B cell (primary cell): Measurements from ENCODE around the gene RUSF1. TPM values are rescaled to one million over a fixed set of nuclear protein-coding genes. Genes with fewer than 3 reads are reported as not detected.

Experiments
- ATAC-seq: fragments of 200-7000 bp; cut with Tn5 transposase; one replicate; pipeline ENCODE4 v1.10.0; 2021; ENCODE audit warnings: low read depth, mild to moderate bottlenecking, moderate number of reproducible peaks, moderate library complexity
- CTCF ChIA-PET: fragments of 350-600 bp; sonication (Branson Sonifier 250); formaldehyde crosslinking; loops from one replicate; lab custom pipeline; 2021; ENCODE audit warnings: antibody characterized with exemption, inconsistent platforms; lab: Charles Lee
- POLR2A ChIA-PET: fragments of 350-600 bp; sonication (Branson Sonifier 250); formaldehyde crosslinking; loops from one replicate; lab custom pipeline; 2021; ENCODE audit warnings: antibody characterized with exemption; lab: Charles Lee
- DNase-seq: peaks from one replicate; pipeline ENCODE4 v3.0.0; 2013
- H2AFZ ChIP-seq: 2 replicates; pipeline ENCODE4 v1.6.1; 2012; ENCODE audit warnings: mild to moderate bottlenecking, low read depth, low read length; ENCODE audit not compliant: insufficient read depth, poor library complexity, severe bottlenecking
- H3K27ac ChIP-seq, 2 donors: 1 replicate in 1 of 2; 2 replicates in 1 of 2; pipeline ENCODE4 v1.5.1; 2012 to 2013; ENCODE audit warnings: low read length in 2 of 2, mild to moderate bottlenecking in 2 of 2, moderate library complexity in 1 of 2
- H3K27me3 ChIP-seq, 4 experiments: fragments of 200-600 bp in 1 of 4; sonication (generic) in 1 of 4; replicated peaks in 1 of 4; 1 replicate in 2 of 4; 2 replicates in 2 of 4; pipeline versions ENCODE4 v1.6.1 to v1.7.0; 2013 to 2016; ENCODE audit warnings: low read length in 3 of 4, mild to moderate bottlenecking in 2 of 4, mixed read lengths in 1 of 4, moderate library complexity in 1 of 4; ENCODE audit not compliant: insufficient read depth in 4 of 4, control insufficient read depth in 3 of 4; ENCODE audit errors: control extremely low read depth in 1 of 4
- H3K36me3 ChIP-seq, 2 experiments: replicated peaks in 1 of 2; 1 replicate in 1 of 2; 2 replicates in 1 of 2; pipeline versions ENCODE4 v1.6.1 to v1.7.1; 2013; ENCODE audit warnings: low read length in 1 of 2; ENCODE audit not compliant: insufficient read depth in 2 of 2, control insufficient read depth in 1 of 2; ENCODE audit errors: control extremely low read depth in 1 of 2, extremely low read depth in 1 of 2
- H3K4me1 ChIP-seq, 2 donors: fragments of 200-600 bp in 1 of 2; sonication (generic) in 1 of 2; 1 replicate in 1 of 2; 2 replicates in 1 of 2; pipeline versions ENCODE4 v1.5.1 to v1.6.1; 2013 to 2017; ENCODE audit warnings: low read length in 2 of 2; ENCODE audit not compliant: control insufficient read depth in 2 of 2, insufficient read depth in 2 of 2
- H3K4me2 ChIP-seq: replicated peaks from 2 replicates; pipeline ENCODE3; 2012; ENCODE audit warnings: mild to moderate bottlenecking, low read depth, low read length; ENCODE audit not compliant: poor library complexity, severe bottlenecking
- H3K4me3 ChIP-seq, 5 experiments: fragments of 200-600 bp in 1 of 5; sonication (generic) in 1 of 5; 1 replicate in 3 of 5; 2 replicates in 2 of 5; pipeline versions ENCODE4 v1.5.1 to v1.7.0; 2011 to 2016; ENCODE audit warnings: low read length in 4 of 5, mild to moderate bottlenecking in 4 of 5, low read depth in 2 of 5, control low read depth in 1 of 5, moderate library complexity in 1 of 5; ENCODE audit not compliant: insufficient read depth in 1 of 5; ENCODE audit errors: control extremely low read depth in 1 of 5, extremely low read depth in 1 of 5
- H3K79me2 ChIP-seq: fragments of 200-600 bp; sonication (generic); one replicate; pipeline ENCODE4 v1.6.0; 2016; ENCODE audit warnings: low read length; ENCODE audit not compliant: control insufficient read depth, insufficient read depth
- H3K9ac ChIP-seq: fragments of 200-600 bp; sonication (generic); 2 replicates; pipeline ENCODE4 v1.6.1; 2017; ENCODE audit warnings: mild to moderate bottlenecking, low read length, moderate library complexity
- H3K9me3 ChIP-seq, 3 donors: one replicate each; pipeline versions ENCODE4 v1.6.1 to v1.7.1; 2013; ENCODE audit warnings: low read length in 2 of 3; ENCODE audit not compliant: control insufficient read depth in 2 of 3, insufficient read depth in 1 of 3; ENCODE audit errors: control extremely low read depth in 1 of 3
- H4K20me1 ChIP-seq: 2 replicates; pipeline ENCODE4 v1.6.0; 2012; ENCODE audit warnings: mild to moderate bottlenecking, low read length; ENCODE audit not compliant: insufficient read depth, control insufficient read depth, poor library complexity, severe bottlenecking
- H3K27ac Mint-ChIP-seq: one replicate; pipeline ENCODE4 v1.8.0; 2021; ENCODE audit warnings: mixed read lengths
- H3K27me3 Mint-ChIP-seq: one replicate; pipeline ENCODE4 v1.8.0; 2021; ENCODE audit warnings: mixed read lengths
- H3K4me1 Mint-ChIP-seq: one replicate; pipeline ENCODE4 v1.8.0; 2021; ENCODE audit warnings: mixed read lengths
- H3K4me3 Mint-ChIP-seq: one replicate; pipeline ENCODE4 v1.8.0; 2021; ENCODE audit warnings: mixed read lengths
- H3K9me3 Mint-ChIP-seq: one replicate; pipeline ENCODE4 v1.8.0; 2022; ENCODE audit warnings: mixed read lengths; ENCODE audit not compliant: insufficient read depth
- EZH2 ChIP-seq: IDR thresholded peaks from 2 replicates; pipeline ENCODE4 v1.6.1; 2012; ENCODE audit warnings: borderline replicate concordance, low read depth, mild to moderate bottlenecking, moderate library complexity, low read length; ENCODE audit not compliant: insufficient read depth, poor library complexity, severe bottlenecking
- WGBS: methylation state at CpG from one replicate; pipeline ENCODE4 v1.1.5; 2013; ENCODE audit warnings: missing lambda C conversion rate; ENCODE audit not compliant: insufficient coverage; 5-methylcytosine and 5-hydroxymethylcytosine counted together
- intact Hi-C: fragments of 100-400 bp; cut with micrococcal nuclease; formaldehyde crosslinking; loops from one replicate; pipeline ENCODE4 v1.10.0; 2022
- polyA plus RNA-seq: library from polyadenylated mRNA; depleted of rRNA; stranded (reverse); fragments of >200 nt; gene quantifications from 2 replicates; pipeline ENCODE4 v1.2.3, GENCODE V29; 2012
- total RNA-seq, 2 donors: library from RNA; stranded (reverse); fragments of 120-200 nt in 1 of 2; gene quantifications; 1 replicate in 1 of 2; 2 replicates in 1 of 2; pipeline versions ENCODE4 v1.2.3 to v1.2.4, GENCODE V29; 2013 to 2022
- TF ChIP-seq, protein P1 (sequence below): fragments of 200-600 bp; IDR thresholded peaks from one replicate; pipeline ENCODE4 v1.8.0; 2022; ENCODE audit warnings: antibody characterized with exemption, mild to moderate bottlenecking

The RUSF1 gene
- total and polyA plus RNA-seq, 2 donors (not counting 1 experiment from before 2014, with no cell fraction given) = 103 to 132 TPM

DNA sequence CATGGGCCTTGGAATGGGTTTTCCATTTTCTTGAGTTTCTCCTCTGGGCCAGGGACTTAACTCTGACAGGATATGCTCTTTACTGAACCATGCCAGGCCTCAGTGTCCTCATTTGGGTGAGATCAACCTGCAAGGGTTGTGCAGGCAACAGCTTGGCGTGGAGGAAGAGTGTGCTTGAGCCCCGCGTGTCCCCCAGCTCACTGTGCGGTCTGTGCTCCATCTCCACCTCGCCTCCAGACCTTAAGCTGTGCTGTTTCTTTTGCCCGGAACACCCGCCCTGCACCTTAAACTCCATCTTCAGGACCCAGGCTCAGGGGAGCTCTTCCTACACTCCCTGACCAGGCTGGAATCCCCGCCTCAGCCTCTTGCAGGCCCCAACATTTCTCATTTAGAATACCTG is 9.7 kb downstream of the RUSF1 start:
- Histone ChIP-seq H3K9ac (no peak overlapping the region), H4K20me1 (peaks cover 9% of the 10 kb centered on the region), H3K4me2 (no peak overlapping the region), H3K9me3 (no peaks in the 10 kb centered on the region), H3K27ac (no peak overlapping the region), H3K4me1 (no peaks in the 10 kb centered on the region), H2AFZ (no peak overlapping the region), H3K79me2 (peaks cover 22% of the 10 kb centered on the region), H3K27me3 (no peaks in the 10 kb centered on the region), H3K36me3 (peaks cover 0 to 44% of the 10 kb centered on the region in 2 experiments), H3K4me3 (no peak overlapping the region)
- H3K9me3 Mint-ChIP-seq = no peaks in the 10 kb centered on the region
- H3K4me3 Mint-ChIP-seq = no peak overlapping the region
- no peaks in the 10 kb centered on the region for H3K27me3 Mint-ChIP-seq
- H3K27ac Mint-ChIP-seq = no peak overlapping the region
- DNase-seq = no peak
- ChIA-PET CTCF (no interaction called here), POLR2A (interaction anchor here (1.2 kb wide), 1 partner anchor 10 kb away, joined by 3 read pairs; the partner anchor contains the start of gene RUSF1)
- TF ChIP-seq, protein P1, sequence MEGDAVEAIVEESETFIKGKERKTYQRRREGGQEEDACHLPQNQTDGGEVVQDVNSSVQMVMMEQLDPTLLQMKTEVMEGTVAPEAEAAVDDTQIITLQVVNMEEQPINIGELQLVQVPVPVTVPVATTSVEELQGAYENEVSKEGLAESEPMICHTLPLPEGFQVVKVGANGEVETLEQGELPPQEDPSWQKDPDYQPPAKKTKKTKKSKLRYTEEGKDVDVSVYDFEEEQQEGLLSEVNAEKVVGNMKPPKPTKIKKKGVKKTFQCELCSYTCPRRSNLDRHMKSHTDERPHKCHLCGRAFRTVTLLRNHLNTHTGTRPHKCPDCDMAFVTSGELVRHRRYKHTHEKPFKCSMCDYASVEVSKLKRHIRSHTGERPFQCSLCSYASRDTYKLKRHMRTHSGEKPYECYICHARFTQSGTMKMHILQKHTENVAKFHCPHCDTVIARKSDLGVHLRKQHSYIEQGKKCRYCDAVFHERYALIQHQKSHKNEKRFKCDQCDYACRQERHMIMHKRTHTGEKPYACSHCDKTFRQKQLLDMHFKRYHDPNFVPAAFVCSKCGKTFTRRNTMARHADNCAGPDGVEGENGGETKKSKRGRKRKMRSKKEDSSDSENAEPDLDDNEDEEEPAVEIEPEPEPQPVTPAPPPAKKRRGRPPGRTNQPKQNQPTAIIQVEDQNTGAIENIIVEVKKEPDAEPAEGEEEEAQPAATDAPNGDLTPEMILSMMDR = no peak
- no peak for TF ChIP-seq EZH2
- no peaks in the 10 kb centered on the region for H3K4me1 Mint-ChIP-seq
- no peak for ATAC-seq
- WGBS = over 99% methylated on average over 8 of the region's 8 CpGs
- intact Hi-C loops = no loop called here

DNA sequence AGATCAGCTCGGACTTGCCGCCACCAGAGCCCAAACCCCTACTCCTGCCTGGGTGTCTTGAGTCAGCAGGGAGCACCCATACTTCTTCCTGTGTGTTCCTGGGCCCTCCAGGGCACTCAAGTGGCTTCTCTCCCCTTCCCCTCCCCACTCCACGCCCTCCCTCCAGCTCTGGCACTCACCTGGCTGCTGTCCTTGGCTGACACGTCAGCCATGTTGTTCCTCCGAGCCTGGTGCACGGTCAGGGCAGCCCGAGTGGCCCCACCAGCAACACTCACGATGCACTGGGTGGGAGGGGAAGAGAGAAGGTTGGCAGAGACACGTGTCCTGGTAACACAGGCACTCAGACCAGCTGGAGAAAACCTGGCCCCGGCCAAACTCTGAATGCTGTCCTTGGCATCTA is 11.5 kb downstream of the RUSF1 start:
- no peaks in the 10 kb centered on the region for H3K9me3 ChIP-seq
- TF ChIP-seq, protein P1 = no peak
- no peak for TF ChIP-seq EZH2
- H4K20me1 ChIP-seq = peaks cover 9% of the 10 kb centered on the region
- no peak overlapping the region for H3K9ac ChIP-seq
- POLR2A ChIA-PET = no interaction called here
- H2AFZ ChIP-seq = no peak overlapping the region
- no peaks in the 10 kb centered on the region for H3K4me1 Mint-ChIP-seq
- no peaks in the 10 kb centered on the region for H3K4me1 ChIP-seq
- intact Hi-C loops = no loop called here
- no peaks in the 10 kb centered on the region for H3K27me3 ChIP-seq
- ATAC-seq (no peak), DNase-seq (no peak)
- H3K4me3 ChIP-seq = no peak overlapping the region
- H3K9me3 Mint-ChIP-seq = no peaks in the 10 kb centered on the region
- H3K4me2 ChIP-seq = no peak overlapping the region
- H3K27me3 Mint-ChIP-seq = no peaks in the 10 kb centered on the region
- peaks cover 22% of the 10 kb centered on the region for H3K79me2 ChIP-seq
- H3K27ac Mint-ChIP-seq = no peak overlapping the region
- H3K27ac ChIP-seq = no peak overlapping the region
- 98% methylated on average over 8 of the region's 10 CpGs for WGBS
- H3K36me3 ChIP-seq = peaks cover 0 to 61% of the 10 kb centered on the region in 2 experiments
- no peak overlapping the region for H3K4me3 Mint-ChIP-seq
- CTCF ChIA-PET = no interaction called here
